GM23338 (cell line): ENCODE results near the gene STOM. TPM values are rescaled to one million over a fixed set of nuclear protein-coding genes. Genes with fewer than 3 reads are reported as not detected.

ENCODE experiments used
- ATAC-seq: fragments of 200-7000 bp; cut with Tn5 transposase; 3 replicates; pipeline ENCODE4 v1.9.1; 2020
- DNase-seq: peaks from one replicate; pipeline ENCODE4 v3.0.0-alpha.2; 2015; ENCODE audit warnings: low spot score
- H2AFZ ChIP-seq: fragments of 200-600 bp; sonication (generic); 2 replicates; pipeline ENCODE4 v1.8.0; 2016; ENCODE audit warnings: antibody characterized with exemption, mild to moderate bottlenecking, moderate library complexity
- H3F3A ChIP-seq: fragments of 200-600 bp; sonication (generic); replicated peaks from 2 replicates; pipeline ENCODE4 v1.8.0; 2017; ENCODE audit warnings: antibody characterized with exemption, mixed run types, low read depth
- H3K27ac ChIP-seq: fragments of 200-600 bp; sonication (generic); 2 replicates; pipeline ENCODE4 v1.6.1; 2016; ENCODE audit warnings: low read depth
- H3K27me3 ChIP-seq: fragments of 200-600 bp; sonication (generic); 2 replicates; pipeline ENCODE4 v1.8.0; 2016; ENCODE audit warnings: mild to moderate bottlenecking, mixed run types, moderate library complexity; ENCODE audit not compliant: insufficient read depth
- H3K36me3 ChIP-seq: fragments of 200-600 bp; sonication (generic); 2 replicates; pipeline ENCODE4 v1.8.0; 2016; ENCODE audit warnings: mild to moderate bottlenecking; ENCODE audit not compliant: insufficient read depth
- H3K4me1 ChIP-seq: fragments of 200-600 bp; sonication (generic); 2 replicates; pipeline ENCODE4 v1.8.0; 2016; ENCODE audit warnings: mild to moderate bottlenecking, moderate library complexity; ENCODE audit not compliant: insufficient read depth
- H3K4me2 ChIP-seq: fragments of 200-600 bp; sonication (generic); 2 replicates; pipeline ENCODE4 v1.7.1; 2017; ENCODE audit warnings: mixed run types
- H3K4me3 ChIP-seq: fragments of 200-600 bp; sonication (generic); 2 replicates; pipeline ENCODE4 v1.6.1; 2016; ENCODE audit warnings: mixed run types
- H3K79me2 ChIP-seq: fragments of 200-600 bp; sonication (generic); replicated peaks from 2 replicates; pipeline ENCODE4 v1.8.0; 2017; ENCODE audit warnings: mild to moderate bottlenecking; ENCODE audit not compliant: insufficient read depth
- H3K9me2 ChIP-seq: fragments of 200-600 bp; sonication (generic); 2 replicates; pipeline ENCODE4 v1.8.0; 2017; ENCODE audit not compliant: insufficient read depth
- H4K20me1 ChIP-seq: fragments of 200-600 bp; sonication (generic); replicated peaks from 2 replicates; pipeline ENCODE4 v1.8.0; 2017; ENCODE audit warnings: mild to moderate bottlenecking; ENCODE audit not compliant: insufficient read depth
- H3K27ac Mint-ChIP-seq: 2 replicates; pipeline ENCODE4 v1.8.0; 2020; ENCODE audit warnings: inconsistent platforms, mild to moderate bottlenecking, moderate library complexity, mixed read lengths
- H3K27me3 Mint-ChIP-seq: 3 replicates; pipeline ENCODE4 v1.8.0; 2022; ENCODE audit warnings: low read depth, mild to moderate bottlenecking, moderate library complexity, mixed read lengths, inconsistent platforms; ENCODE audit not compliant: insufficient read depth, poor library complexity
- H3K36me3 Mint-ChIP-seq: 3 replicates; pipeline ENCODE4 v1.8.0; 2021; ENCODE audit warnings: low read depth, mild to moderate bottlenecking, inconsistent platforms, moderate library complexity, mixed read lengths
- H3K4me1 Mint-ChIP-seq: 3 replicates; pipeline ENCODE4 v1.8.0; 2020; ENCODE audit warnings: mild to moderate bottlenecking, inconsistent platforms, mixed read lengths
- H3K4me3 Mint-ChIP-seq: 3 replicates; pipeline ENCODE4 v1.8.0; 2021; ENCODE audit warnings: moderate library complexity, mild to moderate bottlenecking, inconsistent platforms, mixed read lengths
- H3K9me3 Mint-ChIP-seq: 3 replicates; pipeline ENCODE4 v1.8.0; 2020; ENCODE audit warnings: moderate library complexity, mild to moderate bottlenecking, inconsistent platforms, mixed read lengths
- CREB1 ChIP-seq: fragments of 250-450 bp; sonication (Bioruptor Pico); IDR thresholded peaks from 2 replicates; pipeline ENCODE4 v1.5.0; 2020; ENCODE audit warnings: low read depth, mild to moderate bottlenecking, moderate library complexity
- EZH2 ChIP-seq: fragments of 200-600 bp; sonication (generic); IDR thresholded peaks from one replicate; pipeline ENCODE4 v1.8.0; 2017; ENCODE audit warnings: antibody characterized with exemption, mild to moderate bottlenecking, low read depth; ENCODE audit not compliant: unreplicated experiment
- EZH2phosphoT487 ChIP-seq: fragments of 200-600 bp; sonication (generic); IDR thresholded peaks from one replicate; pipeline ENCODE4 v1.8.1; 2018; ENCODE audit warnings: antibody characterized with exemption; ENCODE audit not compliant: unreplicated experiment
- JUNB ChIP-seq: IDR thresholded peaks from one replicate; pipeline ENCODE4 v1.6.1; 2016; ENCODE audit warnings: antibody characterized with exemption; ENCODE audit not compliant: unreplicated experiment
- NANOG ChIP-seq: IDR thresholded peaks from 2 replicates; pipeline ENCODE4 v1.6.1; 2016; ENCODE audit warnings: antibody characterized with exemption, borderline replicate concordance
- POLR2AphosphoS5 ChIP-seq: IDR thresholded peaks from 2 replicates; pipeline ENCODE4 v1.6.1; 2016; ENCODE audit warnings: antibody characterized with exemption, low read depth
- STAT1 ChIP-seq: IDR thresholded peaks from one replicate; pipeline ENCODE4 v1.6.1; 2016; ENCODE audit warnings: antibody characterized with exemption; ENCODE audit not compliant: unreplicated experiment
- ZNF114 ChIP-seq: fragments of 250-450 bp; sonication (Bioruptor Pico); IDR thresholded peaks from 2 replicates; pipeline ENCODE4 v1.5.0; 2020; ENCODE audit warnings: mild to moderate bottlenecking, moderate library complexity
- ZNF331 ChIP-seq: fragments of 250-450 bp; sonication (Bioruptor Pico); IDR thresholded peaks from 2 replicates; pipeline ENCODE4 v1.5.0; 2020; ENCODE audit warnings: low read depth, mild to moderate bottlenecking, moderate library complexity
- polyA plus RNA-seq: library from polyadenylated mRNA; unstranded; fragments of >200 nt; fragmentation: Nextera tagmentation; extraction: Ambion mirVana; gene quantifications from 2 replicates; pipeline ENCODE4 v1.2.1, GENCODE V29; 2016
- total RNA-seq: library from RNA; depleted of rRNA; stranded (reverse); fragments of >200 nt; shearing (Covaris generic); gene quantifications from 2 replicates; pipeline ENCODE4 v1.2.3, GENCODE V29; 2014
- TF ChIP-seq, protein P1 (sequence below): IDR thresholded peaks from one replicate; pipeline ENCODE4 v1.6.1; 2018; ENCODE audit warnings: antibody characterized with exemption; ENCODE audit not compliant: unreplicated experiment
- TF ChIP-seq, protein P2 (sequence below), 2 experiments: fragments of 200-600 bp in 1 of 2; sonication (generic) in 1 of 2; conservative IDR thresholded peaks; 2 replicates each; pipeline versions ENCODE4 v1.5.1 to v1.6.1; 2016 to 2017; ENCODE audit warnings: antibody characterized with exemption in 2 of 2, low read depth in 2 of 2, mild to moderate bottlenecking in 2 of 2, moderate library complexity in 1 of 2
- TF ChIP-seq, protein P3 (sequence below): IDR thresholded peaks from 2 replicates; pipeline ENCODE4 v1.6.1; 2016; ENCODE audit warnings: antibody characterized with exemption
- TF ChIP-seq, protein P4 (sequence below): fragments of 250-450 bp; sonication (Bioruptor Pico); IDR thresholded peaks from 2 replicates; pipeline ENCODE4 v1.5.0; 2020; ENCODE audit warnings: mild to moderate bottlenecking, moderate library complexity

STOM gene
- total and polyA plus RNA-seq, 2 experiments from 2014 or later = 29.4 to 51.1 TPM

DNA sequence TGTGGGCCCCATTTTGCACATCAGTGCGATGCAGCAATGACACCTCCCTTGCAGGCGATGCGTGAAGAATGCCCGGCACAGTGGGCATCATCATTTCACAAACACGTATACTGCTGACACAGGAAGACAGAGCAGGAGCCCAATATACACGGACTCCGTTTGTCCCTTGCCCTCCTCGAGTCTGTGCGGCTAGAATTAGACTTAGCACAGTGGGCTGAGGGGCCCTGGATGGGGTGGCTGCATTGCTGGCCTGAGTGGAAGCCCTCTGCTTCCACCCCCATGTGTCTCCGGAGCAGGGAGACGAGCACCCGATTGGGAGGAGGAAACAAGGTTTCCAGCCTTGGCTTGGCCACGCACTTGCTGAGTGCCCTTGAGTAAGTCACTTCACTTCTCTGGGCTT, 61.3 kb downstream of the STOM start:
- ATAC-seq (no peak), DNase-seq (no peak)
- Histone ChIP-seq H3K4me2 (no peak overlapping the region), H3K4me3 (no peak overlapping the region), H3K4me1 (0 out of 2 replicates have a peak, but pooled peaks cover 6% of the 10 kb centered on the region), H3K9me2 (no peaks in the 10 kb centered on the region), H3K27ac (no peak overlapping the region), H4K20me1 (no peaks in the 10 kb centered on the region), H3K27me3 (no peaks in the 10 kb centered on the region), H3K36me3 (peaks cover 3% of the 10 kb centered on the region; the same call in 1 of the 2 replicates), H3F3A (no peaks in the 10 kb centered on the region), H2AFZ (no peak overlapping the region), H3K79me2 (no peaks in the 10 kb centered on the region)
- Mint-ChIP-seq H3K4me3 (no peak overlapping the region), H3K27ac (no peak overlapping the region), H3K27me3 (peaks cover 2% of the 10 kb centered on the region), H3K4me1 (peaks cover 6% of the 10 kb centered on the region; the same call in 2 of the 3 replicates), H3K36me3 (peaks cover 22% of the 10 kb centered on the region; the same call in 2 of the 3 replicates), H3K9me3 (no peaks in the 10 kb centered on the region)
- TF ChIP-seq, protein P1, sequence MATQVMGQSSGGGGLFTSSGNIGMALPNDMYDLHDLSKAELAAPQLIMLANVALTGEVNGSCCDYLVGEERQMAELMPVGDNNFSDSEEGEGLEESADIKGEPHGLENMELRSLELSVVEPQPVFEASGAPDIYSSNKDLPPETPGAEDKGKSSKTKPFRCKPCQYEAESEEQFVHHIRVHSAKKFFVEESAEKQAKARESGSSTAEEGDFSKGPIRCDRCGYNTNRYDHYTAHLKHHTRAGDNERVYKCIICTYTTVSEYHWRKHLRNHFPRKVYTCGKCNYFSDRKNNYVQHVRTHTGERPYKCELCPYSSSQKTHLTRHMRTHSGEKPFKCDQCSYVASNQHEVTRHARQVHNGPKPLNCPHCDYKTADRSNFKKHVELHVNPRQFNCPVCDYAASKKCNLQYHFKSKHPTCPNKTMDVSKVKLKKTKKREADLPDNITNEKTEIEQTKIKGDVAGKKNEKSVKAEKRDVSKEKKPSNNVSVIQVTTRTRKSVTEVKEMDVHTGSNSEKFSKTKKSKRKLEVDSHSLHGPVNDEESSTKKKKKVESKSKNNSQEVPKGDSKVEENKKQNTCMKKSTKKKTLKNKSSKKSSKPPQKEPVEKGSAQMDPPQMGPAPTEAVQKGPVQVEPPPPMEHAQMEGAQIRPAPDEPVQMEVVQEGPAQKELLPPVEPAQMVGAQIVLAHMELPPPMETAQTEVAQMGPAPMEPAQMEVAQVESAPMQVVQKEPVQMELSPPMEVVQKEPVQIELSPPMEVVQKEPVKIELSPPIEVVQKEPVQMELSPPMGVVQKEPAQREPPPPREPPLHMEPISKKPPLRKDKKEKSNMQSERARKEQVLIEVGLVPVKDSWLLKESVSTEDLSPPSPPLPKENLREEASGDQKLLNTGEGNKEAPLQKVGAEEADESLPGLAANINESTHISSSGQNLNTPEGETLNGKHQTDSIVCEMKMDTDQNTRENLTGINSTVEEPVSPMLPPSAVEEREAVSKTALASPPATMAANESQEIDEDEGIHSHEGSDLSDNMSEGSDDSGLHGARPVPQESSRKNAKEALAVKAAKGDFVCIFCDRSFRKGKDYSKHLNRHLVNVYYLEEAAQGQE = no peak
- TF ChIP-seq, protein P2, sequence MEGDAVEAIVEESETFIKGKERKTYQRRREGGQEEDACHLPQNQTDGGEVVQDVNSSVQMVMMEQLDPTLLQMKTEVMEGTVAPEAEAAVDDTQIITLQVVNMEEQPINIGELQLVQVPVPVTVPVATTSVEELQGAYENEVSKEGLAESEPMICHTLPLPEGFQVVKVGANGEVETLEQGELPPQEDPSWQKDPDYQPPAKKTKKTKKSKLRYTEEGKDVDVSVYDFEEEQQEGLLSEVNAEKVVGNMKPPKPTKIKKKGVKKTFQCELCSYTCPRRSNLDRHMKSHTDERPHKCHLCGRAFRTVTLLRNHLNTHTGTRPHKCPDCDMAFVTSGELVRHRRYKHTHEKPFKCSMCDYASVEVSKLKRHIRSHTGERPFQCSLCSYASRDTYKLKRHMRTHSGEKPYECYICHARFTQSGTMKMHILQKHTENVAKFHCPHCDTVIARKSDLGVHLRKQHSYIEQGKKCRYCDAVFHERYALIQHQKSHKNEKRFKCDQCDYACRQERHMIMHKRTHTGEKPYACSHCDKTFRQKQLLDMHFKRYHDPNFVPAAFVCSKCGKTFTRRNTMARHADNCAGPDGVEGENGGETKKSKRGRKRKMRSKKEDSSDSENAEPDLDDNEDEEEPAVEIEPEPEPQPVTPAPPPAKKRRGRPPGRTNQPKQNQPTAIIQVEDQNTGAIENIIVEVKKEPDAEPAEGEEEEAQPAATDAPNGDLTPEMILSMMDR (conservative IDR thresholded peaks at IDR 0.05; ENCODE audit: low read depth in 2 of 2) = no peak
- TF ChIP-seq CREB1 (CRISPR knock-in tag) (no peak), EZH2phosphoT487 (no peak), EZH2 (no peak), ZNF331 (CRISPR knock-in tag) (no peak), POLR2AphosphoS5 (no peak), NANOG (no peak), JUNB (no peak), ZNF114 (CRISPR knock-in tag) (no peak), STAT1 (no peak)
- TF ChIP-seq, protein P3, sequence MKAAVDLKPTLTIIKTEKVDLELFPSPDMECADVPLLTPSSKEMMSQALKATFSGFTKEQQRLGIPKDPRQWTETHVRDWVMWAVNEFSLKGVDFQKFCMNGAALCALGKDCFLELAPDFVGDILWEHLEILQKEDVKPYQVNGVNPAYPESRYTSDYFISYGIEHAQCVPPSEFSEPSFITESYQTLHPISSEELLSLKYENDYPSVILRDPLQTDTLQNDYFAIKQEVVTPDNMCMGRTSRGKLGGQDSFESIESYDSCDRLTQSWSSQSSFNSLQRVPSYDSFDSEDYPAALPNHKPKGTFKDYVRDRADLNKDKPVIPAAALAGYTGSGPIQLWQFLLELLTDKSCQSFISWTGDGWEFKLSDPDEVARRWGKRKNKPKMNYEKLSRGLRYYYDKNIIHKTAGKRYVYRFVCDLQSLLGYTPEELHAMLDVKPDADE = no peak
- TF ChIP-seq, protein P4, sequence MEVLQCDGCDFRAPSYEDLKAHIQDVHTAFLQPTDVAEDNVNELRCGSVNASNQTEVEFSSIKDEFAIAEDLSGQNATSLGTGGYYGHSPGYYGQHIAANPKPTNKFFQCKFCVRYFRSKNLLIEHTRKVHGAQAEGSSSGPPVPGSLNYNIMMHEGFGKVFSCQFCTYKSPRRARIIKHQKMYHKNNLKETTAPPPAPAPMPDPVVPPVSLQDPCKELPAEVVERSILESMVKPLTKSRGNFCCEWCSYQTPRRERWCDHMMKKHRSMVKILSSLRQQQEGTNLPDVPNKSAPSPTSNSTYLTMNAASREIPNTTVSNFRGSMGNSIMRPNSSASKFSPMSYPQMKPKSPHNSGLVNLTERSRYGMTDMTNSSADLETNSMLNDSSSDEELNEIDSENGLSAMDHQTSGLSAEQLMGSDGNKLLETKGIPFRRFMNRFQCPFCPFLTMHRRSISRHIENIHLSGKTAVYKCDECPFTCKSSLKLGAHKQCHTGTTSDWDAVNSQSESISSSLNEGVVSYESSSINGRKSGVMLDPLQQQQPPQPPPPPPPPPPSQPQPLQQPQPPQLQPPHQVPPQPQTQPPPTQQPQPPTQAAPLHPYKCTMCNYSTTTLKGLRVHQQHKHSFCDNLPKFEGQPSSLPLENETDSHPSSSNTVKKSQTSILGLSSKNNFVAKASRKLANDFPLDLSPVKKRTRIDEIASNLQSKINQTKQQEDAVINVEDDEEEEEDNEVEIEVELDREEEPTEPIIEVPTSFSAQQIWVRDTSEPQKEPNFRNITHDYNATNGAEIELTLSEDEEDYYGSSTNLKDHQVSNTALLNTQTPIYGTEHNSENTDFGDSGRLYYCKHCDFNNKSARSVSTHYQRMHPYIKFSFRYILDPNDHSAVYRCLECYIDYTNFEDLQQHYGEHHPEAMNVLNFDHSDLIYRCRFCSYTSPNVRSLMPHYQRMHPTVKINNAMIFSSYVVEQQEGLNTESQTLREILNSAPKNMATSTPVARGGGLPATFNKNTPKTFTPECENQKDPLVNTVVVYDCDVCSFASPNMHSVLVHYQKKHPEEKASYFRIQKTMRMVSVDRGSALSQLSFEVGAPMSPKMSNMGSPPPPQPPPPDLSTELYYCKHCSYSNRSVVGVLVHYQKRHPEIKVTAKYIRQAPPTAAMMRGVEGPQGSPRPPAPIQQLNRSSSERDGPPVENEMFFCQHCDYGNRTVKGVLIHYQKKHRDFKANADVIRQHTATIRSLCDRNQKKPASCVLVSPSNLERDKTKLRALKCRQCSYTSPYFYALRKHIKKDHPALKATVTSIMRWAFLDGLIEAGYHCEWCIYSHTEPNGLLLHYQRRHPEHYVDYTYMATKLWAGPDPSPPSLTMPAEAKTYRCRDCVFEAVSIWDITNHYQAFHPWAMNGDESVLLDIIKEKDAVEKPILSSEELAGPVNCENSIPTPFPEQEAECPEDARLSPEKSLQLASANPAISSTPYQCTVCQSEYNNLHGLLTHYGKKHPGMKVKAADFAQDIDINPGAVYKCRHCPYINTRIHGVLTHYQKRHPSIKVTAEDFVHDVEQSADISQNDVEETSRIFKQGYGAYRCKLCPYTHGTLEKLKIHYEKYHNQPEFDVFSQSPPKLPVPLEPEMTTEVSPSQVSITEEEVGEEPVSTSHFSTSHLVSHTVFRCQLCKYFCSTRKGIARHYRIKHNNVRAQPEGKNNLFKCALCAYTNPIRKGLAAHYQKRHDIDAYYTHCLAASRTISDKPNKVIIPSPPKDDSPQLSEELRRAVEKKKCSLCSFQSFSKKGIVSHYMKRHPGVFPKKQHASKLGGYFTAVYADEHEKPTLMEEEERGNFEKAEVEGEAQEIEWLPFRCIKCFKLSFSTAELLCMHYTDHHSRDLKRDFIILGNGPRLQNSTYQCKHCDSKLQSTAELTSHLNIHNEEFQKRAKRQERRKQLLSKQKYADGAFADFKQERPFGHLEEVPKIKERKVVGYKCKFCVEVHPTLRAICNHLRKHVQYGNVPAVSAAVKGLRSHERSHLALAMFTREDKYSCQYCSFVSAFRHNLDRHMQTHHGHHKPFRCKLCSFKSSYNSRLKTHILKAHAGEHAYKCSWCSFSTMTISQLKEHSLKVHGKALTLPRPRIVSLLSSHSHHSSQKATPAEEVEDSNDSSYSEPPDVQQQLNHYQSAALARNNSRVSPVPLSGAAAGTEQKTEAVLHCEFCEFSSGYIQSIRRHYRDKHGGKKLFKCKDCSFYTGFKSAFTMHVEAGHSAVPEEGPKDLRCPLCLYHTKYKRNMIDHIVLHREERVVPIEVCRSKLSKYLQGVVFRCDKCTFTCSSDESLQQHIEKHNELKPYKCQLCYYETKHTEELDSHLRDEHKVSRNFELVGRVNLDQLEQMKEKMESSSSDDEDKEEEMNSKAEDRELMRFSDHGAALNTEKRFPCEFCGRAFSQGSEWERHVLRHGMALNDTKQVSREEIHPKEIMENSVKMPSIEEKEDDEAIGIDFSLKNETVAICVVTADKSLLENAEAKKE (CRISPR knock-in tag) = no peak
